Liver (tissue), 9 donors: Measurements from ENCODE around the gene TPPP. TPM values are rescaled to one million over a fixed set of nuclear protein-coding genes. Genes with fewer than 3 reads are reported as not detected.

Experiments used
- DNase-seq: peaks from one replicate; pipeline ENCODE4 v3.0.0-alpha.2; 2017; ENCODE audit warnings: low spot score
- H3K27ac ChIP-seq, 2 donors: one replicate each; pipeline ENCODE4 v1.7.0; 2013; ENCODE audit warnings: inconsistent platforms in 2 of 2, low read length in 2 of 2, control low read depth in 1 of 2, low read depth in 1 of 2, mild to moderate bottlenecking in 1 of 2
- H3K27me3 ChIP-seq, 4 donors: one replicate each; pipeline versions ENCODE4 v1.6.1 to v1.7.0; 2013; ENCODE audit warnings: low read length in 3 of 4, inconsistent platforms in 1 of 4, mild to moderate bottlenecking in 1 of 4, moderate library complexity in 1 of 4; ENCODE audit not compliant: control insufficient read depth in 4 of 4, insufficient read depth in 4 of 4
- H3K36me3 ChIP-seq, 4 donors: one replicate each; pipeline versions ENCODE4 v1.6.1 to v1.7.0; 2013; ENCODE audit warnings: low read length in 3 of 4, mild to moderate bottlenecking in 3 of 4, low read depth in 1 of 4, moderate library complexity in 1 of 4; ENCODE audit not compliant: control insufficient read depth in 4 of 4, insufficient read depth in 3 of 4
- H3K4me1 ChIP-seq, 4 donors: one replicate each; pipeline versions ENCODE4 v1.6.1 to v1.7.0; 2013; ENCODE audit warnings: low read length in 3 of 4, mild to moderate bottlenecking in 3 of 4, moderate library complexity in 1 of 4; ENCODE audit not compliant: control insufficient read depth in 4 of 4, insufficient read depth in 4 of 4
- H3K4me3 ChIP-seq, 3 donors: one replicate each; pipeline versions ENCODE4 v1.6.1 to v1.7.0; 2013; ENCODE audit warnings: low read length in 3 of 3, control low read depth in 1 of 3, low read depth in 1 of 3, mild to moderate bottlenecking in 1 of 3
- H3K9ac ChIP-seq, 2 donors: one replicate each; pipeline ENCODE4 v1.7.0; 2013; ENCODE audit warnings: low read length in 2 of 2, mild to moderate bottlenecking in 2 of 2, moderate library complexity in 2 of 2, control low read depth in 1 of 2, low read depth in 1 of 2
- H3K9me3 ChIP-seq, 4 donors: one replicate each; pipeline versions ENCODE4 v1.6.1 to v1.7.0; 2013; ENCODE audit warnings: low read length in 3 of 4; ENCODE audit not compliant: control insufficient read depth in 4 of 4
- EGR1 ChIP-seq, 2 donors: IDR thresholded peaks; 2 replicates each; pipeline ENCODE4 v1.6.1; 2016 to 2018; ENCODE audit warnings: antibody characterized with exemption in 2 of 2, low read depth in 2 of 2
- HNF4A ChIP-seq, 2 donors: conservative IDR thresholded peaks; 2 replicates each; pipeline ENCODE4 v1.6.1; 2016; ENCODE audit warnings: antibody characterized with exemption in 2 of 2, mild to moderate bottlenecking in 2 of 2
- HNF4G ChIP-seq: IDR thresholded peaks from 2 replicates; pipeline ENCODE4 v1.6.1; 2016; ENCODE audit warnings: antibody characterized with exemption
- JUND ChIP-seq, 2 donors: IDR thresholded peaks; 2 replicates each; pipeline ENCODE4 v1.6.1; 2016; ENCODE audit warnings: antibody characterized with exemption in 2 of 2
- MAX ChIP-seq: IDR thresholded peaks from 2 replicates; pipeline ENCODE4 v1.6.1; 2016; ENCODE audit warnings: antibody characterized with exemption
- NR2F2 ChIP-seq: IDR thresholded peaks from 2 replicates; pipeline ENCODE4 v1.6.1; 2016; ENCODE audit warnings: antibody characterized with exemption
- RAD21 ChIP-seq, 2 donors: IDR thresholded peaks; 2 replicates each; pipeline ENCODE4 v1.6.1; 2016; ENCODE audit warnings: antibody characterized with exemption in 2 of 2, mild to moderate bottlenecking in 2 of 2
- RXRA ChIP-seq, 2 donors: IDR thresholded peaks; 2 replicates each; pipeline ENCODE4 v1.6.1; 2017 to 2018; ENCODE audit warnings: antibody characterized with exemption in 2 of 2, mild to moderate bottlenecking in 1 of 2
- SP1 ChIP-seq: IDR thresholded peaks from 2 replicates; pipeline ENCODE4 v1.6.1; 2018; ENCODE audit warnings: antibody characterized with exemption, mild to moderate bottlenecking
- WGBS: extraction: QIAGEN DNeasy Blood & Tissue Kit; methylation state at CpG from one replicate; pipeline ENCODE4 v1.1.7; 2013; 5-methylcytosine and 5-hydroxymethylcytosine counted together
- polyA plus RNA-seq, 2 donors: library from polyadenylated mRNA; stranded (reverse) in 1 of 2; unstranded in 1 of 2; fragments of 200-250 nt in 1 of 2; fragments of >200 nt in 1 of 2; fragmentation: Nextera tagmentation in 1 of 2; extraction: Ambion mirVana in 1 of 2; gene quantifications; one replicate each; pipeline versions ENCODE4 v1.2.1 to v1.2.3, GENCODE V29; 2013 to 2015
- total RNA-seq, 2 donors: library from RNA; depleted of rRNA; stranded (reverse); fragments of >200 nt; gene quantifications; one replicate each; pipeline ENCODE4 v1.2.3, GENCODE V29; 2014
- TF ChIP-seq, protein P1 (sequence below): IDR thresholded peaks from 2 replicates; pipeline ENCODE4 v1.6.1; 2016; ENCODE audit warnings: antibody characterized with exemption
- TF ChIP-seq, protein P2 (sequence below): fragments of 150-350 bp; IDR thresholded peaks from 2 replicates; pipeline ENCODE4 v1.5.1; 2017; ENCODE audit warnings: improper control_type of control experiment, low read depth, low read length; ENCODE audit not compliant: missing input control
- donor health status: healthy.
- donor health status: healthy.
- donor health status: healthy.
- donor health status: healthy.
- donor health status: healthy.

TPPP gene
- total and polyA plus RNA-seq, 4 donors = 0.61 to 2.1 (median 0.80) TPM

GRCh38 chr5:675871-676698 lies 17.1 kb downstream of the TPPP start:
- no peaks in the 10 kb centered on the region for H3K36me3 ChIP-seq
- H3K4me1 ChIP-seq = peaks cover 29 to 47% (median 42%) of the 10 kb centered on the region in 4 donors
- H3K27ac ChIP-seq = no peak overlapping the region
- 87% methylated on average over 36 of the region's 36 CpGs for WGBS
- DNase-seq = no peak
- no peak overlapping the region for H3K9ac ChIP-seq
- no peaks in the 10 kb centered on the region for H3K9me3 ChIP-seq
- TF ChIP-seq SP1 (no peak), RXRA (IDR thresholded peaks at IDR 0.05) (peak in 1 of 2 donors; percentile 11), MAX (no peak), EGR1 (IDR thresholded peaks at IDR 0.05; ENCODE audit: low read depth in 2 of 2) (no peak)
- no peak overlapping the region for H3K4me3 ChIP-seq
- H3K27me3 ChIP-seq = no peaks in the 10 kb centered on the region

DNA sequence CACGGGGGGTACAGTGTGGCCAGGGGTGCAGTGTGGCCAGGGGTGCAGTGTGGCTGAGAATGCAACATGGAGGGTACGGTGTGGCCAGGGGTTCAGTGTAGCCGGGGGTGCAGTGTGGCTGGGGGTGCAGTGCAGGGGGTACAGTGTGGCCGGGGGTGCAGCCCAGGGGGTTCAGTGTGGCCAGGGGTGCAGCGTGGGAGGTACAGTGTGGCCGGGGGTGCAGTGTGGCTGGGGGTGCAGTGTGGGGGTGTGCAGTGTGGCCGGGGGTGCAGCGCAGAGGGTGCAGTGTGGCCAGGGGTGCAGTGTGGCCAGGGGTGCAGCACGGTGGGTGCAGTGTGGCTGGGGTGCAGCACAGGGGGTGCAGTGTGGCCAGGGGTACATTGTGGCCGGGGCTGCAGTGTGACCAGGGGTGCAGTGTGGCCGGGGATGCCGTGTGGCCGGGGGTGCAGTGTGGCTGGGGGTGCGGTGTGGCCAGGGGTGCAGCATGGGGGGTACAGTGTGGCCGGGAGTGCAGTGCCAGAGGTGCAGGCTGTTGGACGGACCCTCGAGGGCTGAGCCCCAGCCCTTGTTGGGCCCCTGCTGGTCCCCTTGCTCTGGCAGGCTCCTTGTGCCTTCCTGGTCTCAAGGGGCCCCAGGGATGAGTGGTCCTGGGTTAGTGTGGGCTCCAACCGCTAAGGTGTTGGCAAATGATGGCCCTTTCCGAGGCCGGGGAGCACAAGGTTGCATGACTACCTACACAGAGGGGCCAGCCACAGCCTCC lies 17.9 kb downstream of the TPPP start:
- WGBS = 84% methylated on average over 20 of the region's 20 CpGs
- TF ChIP-seq HNF4G = no peak
- Histone ChIP-seq H3K4me1 (peaks cover 33 to 54% (median 48%) of the 10 kb centered on the region in 4 donors), H3K27me3 (no peaks in the 10 kb centered on the region), H3K9me3 (no peaks in the 10 kb centered on the region), H3K36me3 (no peaks in the 10 kb centered on the region), H3K27ac (no peak overlapping the region), H3K4me3 (no peak overlapping the region), H3K9ac (no peak overlapping the region)
- DNase-seq = no peak

GRCh38 chr5:674630-675011 lies 18.5 kb downstream of the TPPP start:
- Histone ChIP-seq H3K27me3 (no peaks in the 10 kb centered on the region), H3K36me3 (no peaks in the 10 kb centered on the region), H3K4me3 (no peak overlapping the region), H3K4me1 (peaks cover 33 to 54% (median 48%) of the 10 kb centered on the region in 4 donors), H3K9ac (no peak overlapping the region), H3K9me3 (no peaks in the 10 kb centered on the region), H3K27ac (peak overlapping the region; percentile 68 to 70)
- TF ChIP-seq SP1 (no peak), NR2F2 (no peak), EGR1 (IDR thresholded peaks at IDR 0.05; ENCODE audit: low read depth in 2 of 2) (no peak), JUND (IDR thresholded peaks at IDR 0.05) (no peak), RAD21 (IDR thresholded peaks at IDR 0.05) (peak in 1 of 2 donors; percentile 63), HNF4A (conservative IDR thresholded peaks at IDR 0.05) (no peak)
- TF ChIP-seq, protein P1, sequence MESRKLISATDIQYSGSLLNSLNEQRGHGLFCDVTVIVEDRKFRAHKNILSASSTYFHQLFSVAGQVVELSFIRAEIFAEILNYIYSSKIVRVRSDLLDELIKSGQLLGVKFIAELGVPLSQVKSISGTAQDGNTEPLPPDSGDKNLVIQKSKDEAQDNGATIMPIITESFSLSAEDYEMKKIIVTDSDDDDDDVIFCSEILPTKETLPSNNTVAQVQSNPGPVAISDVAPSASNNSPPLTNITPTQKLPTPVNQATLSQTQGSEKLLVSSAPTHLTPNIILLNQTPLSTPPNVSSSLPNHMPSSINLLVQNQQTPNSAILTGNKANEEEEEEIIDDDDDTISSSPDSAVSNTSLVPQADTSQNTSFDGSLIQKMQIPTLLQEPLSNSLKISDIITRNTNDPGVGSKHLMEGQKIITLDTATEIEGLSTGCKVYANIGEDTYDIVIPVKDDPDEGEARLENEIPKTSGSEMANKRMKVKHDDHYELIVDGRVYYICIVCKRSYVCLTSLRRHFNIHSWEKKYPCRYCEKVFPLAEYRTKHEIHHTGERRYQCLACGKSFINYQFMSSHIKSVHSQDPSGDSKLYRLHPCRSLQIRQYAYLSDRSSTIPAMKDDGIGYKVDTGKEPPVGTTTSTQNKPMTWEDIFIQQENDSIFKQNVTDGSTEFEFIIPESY = no peak
- TF ChIP-seq, protein P2, sequence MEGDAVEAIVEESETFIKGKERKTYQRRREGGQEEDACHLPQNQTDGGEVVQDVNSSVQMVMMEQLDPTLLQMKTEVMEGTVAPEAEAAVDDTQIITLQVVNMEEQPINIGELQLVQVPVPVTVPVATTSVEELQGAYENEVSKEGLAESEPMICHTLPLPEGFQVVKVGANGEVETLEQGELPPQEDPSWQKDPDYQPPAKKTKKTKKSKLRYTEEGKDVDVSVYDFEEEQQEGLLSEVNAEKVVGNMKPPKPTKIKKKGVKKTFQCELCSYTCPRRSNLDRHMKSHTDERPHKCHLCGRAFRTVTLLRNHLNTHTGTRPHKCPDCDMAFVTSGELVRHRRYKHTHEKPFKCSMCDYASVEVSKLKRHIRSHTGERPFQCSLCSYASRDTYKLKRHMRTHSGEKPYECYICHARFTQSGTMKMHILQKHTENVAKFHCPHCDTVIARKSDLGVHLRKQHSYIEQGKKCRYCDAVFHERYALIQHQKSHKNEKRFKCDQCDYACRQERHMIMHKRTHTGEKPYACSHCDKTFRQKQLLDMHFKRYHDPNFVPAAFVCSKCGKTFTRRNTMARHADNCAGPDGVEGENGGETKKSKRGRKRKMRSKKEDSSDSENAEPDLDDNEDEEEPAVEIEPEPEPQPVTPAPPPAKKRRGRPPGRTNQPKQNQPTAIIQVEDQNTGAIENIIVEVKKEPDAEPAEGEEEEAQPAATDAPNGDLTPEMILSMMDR = no peak
- no peak for DNase-seq
- WGBS = 46% methylated on average over 7 of the region's 7 CpGs
